ENCODE results near the gene C1orf56.
A peak's percentile ranks its signal among the peaks of the same experiment; 100 is the strongest.
"Not testable (repeated sequence)": the region's sequence is repeated elsewhere in the genome, so short reads cannot be mapped to it uniquely, and the experiment has no call there.

Gene C1orf56

GRCh38 chr1:151065089-151065645 lies 17.6 kb downstream of the C1orf56 start:
- no peak for DNase-seq

GRCh38 chr1:151067185-151067584 lies 19.6 kb downstream of the C1orf56 start:
- DNase-seq: no peak

GRCh38 chr1:151069103-151069486 lies 21.5 kb downstream of the C1orf56 start:
- DNase-seq: no peak

- DNase-seq: peak; percentile 87 to 94 (median 89)
Measured at GRCh38 chr1:151070474-151071276, 23.1 kb downstream of the C1orf56 start, which contains the start of gene GABPB2. Gene GABPB2, plus strand, starts transcription at chr1:151070761. Its CDS starts 17,429 bp downstream, at chr1:151088190.

- no peak for DNase-seq
Measured at GRCh38 chr1:151072224-151072623, 24.7 kb downstream of the C1orf56 start.

- no peak for DNase-seq
Measured at GRCh38 chr1:151085953-151086559, 38.5 kb downstream of the C1orf56 start.

- DNase-seq: not testable (repeated sequence)
Measured at GRCh38 chr1:151097426-151097825, 49.9 kb downstream of the C1orf56 start.

GRCh38 chr1:151098126-151098525 lies 50.6 kb downstream of the C1orf56 start:
- DNase-seq: no peak

Measured in suppressor macrophage treated with lipopolysaccharide for 1 hour (primary cell).